DOHH2 (cell line): ENCODE measurements around the gene UBE2D4.

Source experiments
- H3F3A ChIP-seq: fragments of 200-600 bp; sonication (generic), shearing (Covaris generic); 2 replicates; pipeline ENCODE4 v1.6.0; 2016; ENCODE audit warnings: antibody characterized with exemption, mild to moderate bottlenecking; ENCODE audit not compliant: control insufficient read depth, insufficient read depth
- H3K27ac ChIP-seq: fragments of 200-600 bp; sonication (generic); 2 replicates; pipeline ENCODE4 v1.5.1; 2014; ENCODE audit warnings: low read depth, mild to moderate bottlenecking, low read length, moderate library complexity
- H3K27me3 ChIP-seq: fragments of 200-600 bp; sonication (generic); 2 replicates; pipeline ENCODE4 v1.6.1; 2014; ENCODE audit warnings: mild to moderate bottlenecking, low read length, mixed read lengths; ENCODE audit not compliant: control insufficient read depth
- H3K36me3 ChIP-seq: fragments of 200-600 bp; sonication (generic); 2 replicates; pipeline ENCODE4 v1.6.1; 2014; ENCODE audit warnings: mild to moderate bottlenecking, low read length, moderate library complexity, mixed read lengths; ENCODE audit not compliant: control insufficient read depth
- H3K4me1 ChIP-seq: fragments of 200-600 bp; sonication (generic); 2 replicates; pipeline ENCODE4 v1.6.1; 2014; ENCODE audit warnings: mild to moderate bottlenecking, low read length, mixed read lengths; ENCODE audit not compliant: control insufficient read depth
- H3K4me2 ChIP-seq: fragments of 200-600 bp; sonication (generic); 2 replicates; pipeline ENCODE4 v1.6.0; 2014; ENCODE audit warnings: mild to moderate bottlenecking, low read length, moderate library complexity
- H3K4me3 ChIP-seq: fragments of 200-600 bp; sonication (generic); 2 replicates; pipeline ENCODE4 v1.5.1; 2014; ENCODE audit warnings: mild to moderate bottlenecking, low read length, mixed read lengths
- H3K79me2 ChIP-seq: fragments of 200-600 bp; sonication (generic); 2 replicates; pipeline ENCODE4 v1.6.1; 2014; ENCODE audit warnings: mild to moderate bottlenecking, low read length, mixed read lengths; ENCODE audit not compliant: control insufficient read depth
- H3K9me2 ChIP-seq: fragments of 200-600 bp; sonication (generic); replicated peaks from 2 replicates; pipeline ENCODE4 v1.6.1; 2014; ENCODE audit warnings: mild to moderate bottlenecking, low read length, mixed read lengths; ENCODE audit not compliant: control insufficient read depth
- H3K9me3 ChIP-seq: fragments of 200-600 bp; sonication (generic); 2 replicates; pipeline ENCODE4 v1.6.1; 2014; ENCODE audit warnings: antibody characterized with exemption, low read length, mixed read lengths; ENCODE audit not compliant: control insufficient read depth, insufficient read depth
- H4K20me1 ChIP-seq: fragments of 200-600 bp; sonication (generic); 2 replicates; pipeline ENCODE4 v1.6.0; 2014; ENCODE audit warnings: low read depth, mild to moderate bottlenecking, antibody characterized with exemption, low read length, moderate library complexity; ENCODE audit not compliant: control insufficient read depth, insufficient read depth
- EZH2phosphoT487 ChIP-seq: fragments of 200-600 bp; sonication (generic); IDR thresholded peaks from 2 replicates; pipeline ENCODE4 v1.6.1; 2017; ENCODE audit warnings: borderline replicate concordance, mild to moderate bottlenecking, antibody characterized with exemption, low read length, moderate library complexity, mixed read lengths
- TF ChIP-seq, protein P1 (sequence below): fragments of 200-600 bp; sonication (generic); IDR thresholded peaks from one replicate; pipeline ENCODE4 v1.5.1; 2014; ENCODE audit warnings: antibody characterized with exemption, mild to moderate bottlenecking, low read depth, low read length; ENCODE audit not compliant: poor library complexity, severe bottlenecking

Gene UBE2D4

DNA sequence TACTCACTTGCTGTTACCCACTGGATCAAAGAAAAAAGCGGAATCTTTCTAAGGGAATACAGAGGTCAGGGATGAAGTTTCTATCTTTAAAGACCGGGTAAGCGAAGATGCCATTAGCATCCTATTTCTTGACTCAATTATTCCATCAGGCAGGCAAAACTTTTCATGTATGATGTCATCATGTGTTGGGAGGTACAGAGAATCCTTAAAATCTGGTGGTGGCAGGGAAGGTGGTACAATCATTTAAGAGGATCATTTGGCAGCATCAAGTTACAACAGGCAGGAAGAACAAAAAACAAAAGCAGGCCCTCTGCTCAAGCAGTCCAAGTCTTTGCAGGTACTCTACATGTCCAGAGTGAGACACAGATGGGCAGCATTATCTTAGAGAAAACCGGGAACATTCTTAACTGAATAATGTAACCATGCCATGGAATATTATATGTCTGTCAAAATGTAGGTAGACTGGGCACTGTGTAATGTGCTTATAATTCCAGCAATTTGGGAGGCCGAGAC, 23.6 kb upstream of the UBE2D4 start:
- Histone ChIP-seq H3K27me3 (no peaks in the 10 kb centered on the region), H3K79me2 (peaks cover 73% of the 10 kb centered on the region), H3F3A (peaks cover 11% of the 10 kb centered on the region), H3K4me3 (no peak overlapping the region), H3K4me1 (peaks cover 17% of the 10 kb centered on the region), H3K9me2 (no peaks in the 10 kb centered on the region), H3K27ac (no peak overlapping the region), H3K36me3 (no peaks in the 10 kb centered on the region), H3K9me3 (no peaks in the 10 kb centered on the region), H3K4me2 (no peak overlapping the region), H4K20me1 (0 out of 2 replicates have a peak, but pooled peaks cover 3% of the 10 kb centered on the region)
- no peak for TF ChIP-seq EZH2phosphoT487
- TF ChIP-seq, protein P1, sequence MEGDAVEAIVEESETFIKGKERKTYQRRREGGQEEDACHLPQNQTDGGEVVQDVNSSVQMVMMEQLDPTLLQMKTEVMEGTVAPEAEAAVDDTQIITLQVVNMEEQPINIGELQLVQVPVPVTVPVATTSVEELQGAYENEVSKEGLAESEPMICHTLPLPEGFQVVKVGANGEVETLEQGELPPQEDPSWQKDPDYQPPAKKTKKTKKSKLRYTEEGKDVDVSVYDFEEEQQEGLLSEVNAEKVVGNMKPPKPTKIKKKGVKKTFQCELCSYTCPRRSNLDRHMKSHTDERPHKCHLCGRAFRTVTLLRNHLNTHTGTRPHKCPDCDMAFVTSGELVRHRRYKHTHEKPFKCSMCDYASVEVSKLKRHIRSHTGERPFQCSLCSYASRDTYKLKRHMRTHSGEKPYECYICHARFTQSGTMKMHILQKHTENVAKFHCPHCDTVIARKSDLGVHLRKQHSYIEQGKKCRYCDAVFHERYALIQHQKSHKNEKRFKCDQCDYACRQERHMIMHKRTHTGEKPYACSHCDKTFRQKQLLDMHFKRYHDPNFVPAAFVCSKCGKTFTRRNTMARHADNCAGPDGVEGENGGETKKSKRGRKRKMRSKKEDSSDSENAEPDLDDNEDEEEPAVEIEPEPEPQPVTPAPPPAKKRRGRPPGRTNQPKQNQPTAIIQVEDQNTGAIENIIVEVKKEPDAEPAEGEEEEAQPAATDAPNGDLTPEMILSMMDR, result no peak

DNA sequence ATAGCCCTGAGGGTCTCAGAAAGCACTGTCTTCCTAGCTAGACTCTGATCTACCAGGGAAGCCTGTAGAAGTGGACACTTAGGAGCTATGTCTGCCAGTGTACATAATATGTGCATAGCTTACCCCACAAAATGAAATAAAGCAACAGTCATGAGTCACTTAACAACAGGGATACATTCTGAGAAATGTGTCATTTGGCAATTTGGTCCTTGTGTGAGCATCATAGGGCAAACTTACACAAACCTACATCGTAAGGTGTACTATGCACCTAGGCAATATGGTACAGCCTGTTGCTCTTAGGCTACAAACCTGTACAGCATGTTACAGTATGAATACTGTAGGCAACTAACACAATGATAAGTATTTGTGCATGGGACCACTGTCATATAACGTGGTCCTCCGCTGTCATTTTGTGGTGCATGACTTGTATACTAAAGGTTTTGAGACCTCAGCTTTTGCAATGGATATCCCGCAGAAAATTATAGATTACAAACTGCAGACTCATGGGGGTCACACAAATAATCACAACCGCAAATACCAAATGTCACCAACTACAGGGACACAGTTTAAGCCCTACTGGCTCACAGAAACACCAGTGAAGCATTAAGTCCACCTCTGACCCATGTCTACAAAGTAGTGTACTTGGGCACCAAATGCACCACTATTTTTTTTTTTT, 21.6 kb upstream of the UBE2D4 start:
- Histone ChIP-seq H3K27ac (no peak overlapping the region), H3K4me2 (peak overlapping the region; percentile 66), H3K9me2 (no peaks in the 10 kb centered on the region), H3K36me3 (no peaks in the 10 kb centered on the region), H4K20me1 (0 out of 2 replicates have a peak, but pooled peaks cover 3% of the 10 kb centered on the region), H3K4me1 (peaks cover 20% of the 10 kb centered on the region), H3K9me3 (no peaks in the 10 kb centered on the region), H3K27me3 (no peaks in the 10 kb centered on the region), H3F3A (peaks cover 14% of the 10 kb centered on the region), H3K79me2 (peaks cover 61% of the 10 kb centered on the region), H3K4me3 (no peak overlapping the region; the same call in 1 of the 2 replicates)
- TF ChIP-seq EZH2phosphoT487, result no peak
- TF ChIP-seq, protein P1, result no peak

DNA sequence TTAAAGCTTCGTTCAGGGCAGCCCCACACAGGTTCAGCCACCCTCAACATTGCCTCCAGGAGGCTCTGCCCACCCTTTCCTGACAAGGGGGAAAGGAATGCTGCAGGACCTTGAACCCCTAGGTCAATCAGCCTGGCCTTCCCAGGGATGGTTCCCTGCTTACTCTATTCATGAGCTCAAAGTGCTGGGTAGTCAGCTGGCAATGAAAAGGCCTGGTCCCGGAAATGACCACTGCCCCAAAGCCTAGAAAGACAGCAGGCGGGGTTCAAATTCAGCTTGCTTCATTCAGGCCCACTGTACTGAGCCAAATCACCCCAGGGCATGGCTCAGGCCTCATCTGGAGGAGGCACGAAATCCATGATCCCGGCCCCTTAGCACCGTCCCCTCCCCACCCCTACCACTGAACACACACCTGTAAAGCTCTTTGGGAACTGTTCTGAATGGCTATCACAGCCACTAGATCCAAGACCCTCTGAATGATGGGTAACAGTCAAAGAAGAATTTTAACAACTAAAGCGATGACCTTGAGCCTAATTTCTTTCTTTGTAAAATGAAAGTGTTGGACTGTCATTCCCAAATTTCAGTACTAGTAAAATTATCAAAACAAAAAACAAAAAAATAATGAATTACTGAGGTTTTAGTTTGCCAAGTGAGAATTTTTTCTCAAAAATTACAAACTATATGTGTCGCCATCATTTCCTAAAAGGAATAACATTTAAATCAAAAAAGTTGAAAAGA, 20.9 kb upstream of the UBE2D4 start:
- peak overlapping the region; percentile 76 for H3K4me3 ChIP-seq
- H3K4me1 ChIP-seq, result peaks cover 20% of the 10 kb centered on the region
- no peaks in the 10 kb centered on the region for H3K9me2 ChIP-seq
- TF ChIP-seq EZH2phosphoT487, result no peak
- TF ChIP-seq, protein P1, result no peak
- H4K20me1 ChIP-seq, result 0 out of 2 replicates have a peak, but pooled peaks cover 3% of the 10 kb centered on the region
- no peak overlapping the region for H3K27ac ChIP-seq
- peak overlapping the region; percentile 66 for H3K4me2 ChIP-seq
- no peaks in the 10 kb centered on the region for H3K27me3 ChIP-seq
- peaks cover 60% of the 10 kb centered on the region for H3K79me2 ChIP-seq
- no peaks in the 10 kb centered on the region for H3K36me3 ChIP-seq
- no peaks in the 10 kb centered on the region for H3K9me3 ChIP-seq
- H3F3A ChIP-seq, result peaks cover 14% of the 10 kb centered on the region
